ENCODE measurements around the gene LCLAT1. TPM values are rescaled to one million over a fixed set of nuclear protein-coding genes. Genes with fewer than 3 reads are reported as not detected.

Gene LCLAT1
- total and polyA plus RNA-seq, 2 donors (not counting 1 experiment from before 2014, with no cell fraction given) = 5.1 to 21.9 TPM

DNA sequence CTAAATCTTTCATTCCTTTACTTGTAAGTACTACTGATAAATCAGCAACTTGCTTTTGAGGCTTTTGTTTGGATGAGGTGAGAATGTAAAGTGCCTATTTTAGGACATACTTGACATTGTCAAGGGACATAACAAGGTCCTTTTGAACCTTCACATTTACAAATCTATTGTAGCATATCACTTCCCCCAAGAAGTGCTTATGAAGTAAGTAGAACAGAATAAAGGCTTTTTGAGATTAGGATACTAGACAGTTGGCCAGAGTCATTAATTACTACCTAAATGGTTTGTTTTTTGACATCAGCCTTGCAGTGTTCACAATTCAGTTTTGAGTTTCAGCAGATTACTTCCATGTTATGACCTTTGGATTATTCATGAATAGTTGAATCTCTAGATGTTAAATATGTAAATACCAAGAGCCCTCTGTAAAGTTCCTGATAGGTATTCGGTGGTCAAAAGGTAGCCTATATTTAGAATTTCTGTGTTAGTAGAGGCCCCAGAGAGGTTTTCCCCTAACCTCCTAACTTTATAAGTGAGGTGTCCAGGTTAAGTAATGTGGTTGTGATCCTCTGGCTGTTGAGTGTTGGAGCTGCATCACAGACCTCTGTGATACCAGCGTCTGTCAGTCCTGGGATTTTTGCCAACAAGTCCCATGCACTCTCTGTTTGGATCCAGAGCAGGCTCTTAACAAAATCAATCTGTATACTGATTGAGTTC is 67.2 kb downstream of the LCLAT1 start:
- Histone ChIP-seq H3K9me3 (ENCODE audit: control extremely low read depth in 1 of 3, control insufficient read depth in 2 of 3, insufficient read depth in 1 of 3, low read length in 2 of 3) (peaks cover 0 to 7% (median 5%) of the 10 kb centered on the region in 3 donors), H2AFZ (ENCODE audit: insufficient read depth, low read depth, low read length, poor library complexity, severe bottlenecking) (no peak overlapping the region), H3K27ac (ENCODE audit: low read length in 2 of 2) (no peak overlapping the region), H3K79me2 (ENCODE audit: control insufficient read depth, insufficient read depth, low read length) (peaks cover 68% of the 10 kb centered on the region), H3K4me3 (ENCODE audit: control extremely low read depth in 1 of 5, extremely low read depth in 1 of 5, insufficient read depth in 1 of 5, low read depth in 2 of 5, low read length in 4 of 5) (no peak overlapping the region), H3K27me3 (replicated peaks in 1 of 4; ENCODE audit: control extremely low read depth in 1 of 4, control insufficient read depth in 3 of 4, insufficient read depth in 4 of 4, low read length in 3 of 4) (no peaks in the 10 kb centered on the region), H4K20me1 (ENCODE audit: control insufficient read depth, insufficient read depth, low read length, poor library complexity, severe bottlenecking) (no peaks in the 10 kb centered on the region), H3K36me3 (replicated peaks in 1 of 2; ENCODE audit: control extremely low read depth in 1 of 2, control insufficient read depth in 1 of 2, extremely low read depth in 1 of 2, insufficient read depth in 2 of 2, low read length in 1 of 2) (peaks cover 0 to 4% of the 10 kb centered on the region in 2 experiments), H3K4me1 (ENCODE audit: control insufficient read depth in 2 of 2, insufficient read depth in 2 of 2, low read length in 2 of 2) (peaks cover 2 to 8% of the 10 kb centered on the region in 2 donors), H3K9ac (ENCODE audit: low read length) (peak overlapping the region; percentile 2), H3K4me2 (replicated peaks; ENCODE audit: low read depth, low read length, poor library complexity, severe bottlenecking) (no peak overlapping the region)
- Mint-ChIP-seq H3K27ac (no peak overlapping the region), H3K27me3 (no peaks in the 10 kb centered on the region), H3K4me1 (peaks cover 31% of the 10 kb centered on the region), H3K9me3 (ENCODE audit: insufficient read depth) (peaks cover 4% of the 10 kb centered on the region), H3K4me3 (no peak overlapping the region)
- ChIA-PET CTCF (no interaction called here), POLR2A (no interaction called here)
- intact Hi-C loops (cut with micrococcal nuclease) = no loop called here
- no CpG with 5 or more reads among the region's 2 CpGs for WGBS (ENCODE audit: insufficient coverage)
- TF ChIP-seq, protein P1, sequence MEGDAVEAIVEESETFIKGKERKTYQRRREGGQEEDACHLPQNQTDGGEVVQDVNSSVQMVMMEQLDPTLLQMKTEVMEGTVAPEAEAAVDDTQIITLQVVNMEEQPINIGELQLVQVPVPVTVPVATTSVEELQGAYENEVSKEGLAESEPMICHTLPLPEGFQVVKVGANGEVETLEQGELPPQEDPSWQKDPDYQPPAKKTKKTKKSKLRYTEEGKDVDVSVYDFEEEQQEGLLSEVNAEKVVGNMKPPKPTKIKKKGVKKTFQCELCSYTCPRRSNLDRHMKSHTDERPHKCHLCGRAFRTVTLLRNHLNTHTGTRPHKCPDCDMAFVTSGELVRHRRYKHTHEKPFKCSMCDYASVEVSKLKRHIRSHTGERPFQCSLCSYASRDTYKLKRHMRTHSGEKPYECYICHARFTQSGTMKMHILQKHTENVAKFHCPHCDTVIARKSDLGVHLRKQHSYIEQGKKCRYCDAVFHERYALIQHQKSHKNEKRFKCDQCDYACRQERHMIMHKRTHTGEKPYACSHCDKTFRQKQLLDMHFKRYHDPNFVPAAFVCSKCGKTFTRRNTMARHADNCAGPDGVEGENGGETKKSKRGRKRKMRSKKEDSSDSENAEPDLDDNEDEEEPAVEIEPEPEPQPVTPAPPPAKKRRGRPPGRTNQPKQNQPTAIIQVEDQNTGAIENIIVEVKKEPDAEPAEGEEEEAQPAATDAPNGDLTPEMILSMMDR (IDR thresholded peaks at IDR 0.05) = no peak
- no peak for TF ChIP-seq EZH2 (IDR thresholded peaks at IDR 0.05; ENCODE audit: borderline replicate concordance, insufficient read depth, low read depth, low read length, poor library complexity, severe bottlenecking)
- ATAC-seq (ENCODE audit: low read depth) (no peak), DNase-seq (no peak)

DNA sequence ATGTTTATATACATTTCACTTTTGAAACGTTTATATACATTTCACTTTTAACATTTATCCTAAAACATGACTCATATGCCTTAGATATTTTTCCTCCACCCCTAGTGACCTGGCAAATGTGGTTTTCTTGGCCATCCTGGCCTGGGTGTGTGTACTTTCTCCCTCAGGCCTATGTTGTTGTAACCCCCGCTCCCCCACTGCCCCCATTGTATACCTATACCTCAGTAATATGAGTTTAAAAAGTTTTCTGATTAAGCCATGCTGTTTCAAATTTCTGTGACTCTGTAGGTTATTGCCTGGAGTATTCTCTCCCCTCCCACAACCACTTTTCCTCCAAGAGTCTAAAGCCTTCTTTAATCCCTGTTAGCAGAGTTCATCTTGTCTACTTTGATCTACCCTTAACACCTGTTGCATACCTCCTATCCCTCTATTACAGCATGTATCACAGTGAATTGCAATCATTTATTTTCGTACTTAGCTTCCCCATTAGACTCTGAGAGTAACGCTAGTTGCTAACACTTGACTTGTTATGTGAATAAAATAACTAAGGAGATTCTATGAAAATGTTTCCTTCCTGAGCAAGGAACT is 67.9 kb downstream of the LCLAT1 start:
- Histone ChIP-seq H3K27me3 (replicated peaks in 1 of 4; ENCODE audit: control extremely low read depth in 1 of 4, control insufficient read depth in 3 of 4, insufficient read depth in 4 of 4, low read length in 3 of 4) (no peaks in the 10 kb centered on the region), H2AFZ (ENCODE audit: insufficient read depth, low read depth, low read length, poor library complexity, severe bottlenecking) (no peak overlapping the region), H3K9ac (ENCODE audit: low read length) (no peak overlapping the region), H3K27ac (ENCODE audit: low read length in 2 of 2) (no peak overlapping the region), H3K4me3 (ENCODE audit: control extremely low read depth in 1 of 5, extremely low read depth in 1 of 5, insufficient read depth in 1 of 5, low read depth in 2 of 5, low read length in 4 of 5) (no peak overlapping the region), H3K4me2 (replicated peaks; ENCODE audit: low read depth, low read length, poor library complexity, severe bottlenecking) (no peak overlapping the region), H3K79me2 (ENCODE audit: control insufficient read depth, insufficient read depth, low read length) (peaks cover 62% of the 10 kb centered on the region), H3K9me3 (ENCODE audit: control extremely low read depth in 1 of 3, control insufficient read depth in 2 of 3, insufficient read depth in 1 of 3, low read length in 2 of 3) (peaks cover 0 to 13% (median 12%) of the 10 kb centered on the region in 3 donors), H4K20me1 (ENCODE audit: control insufficient read depth, insufficient read depth, low read length, poor library complexity, severe bottlenecking) (no peaks in the 10 kb centered on the region), H3K4me1 (ENCODE audit: control insufficient read depth in 2 of 2, insufficient read depth in 2 of 2, low read length in 2 of 2) (peaks cover 2 to 8% of the 10 kb centered on the region in 2 donors), H3K36me3 (replicated peaks in 1 of 2; ENCODE audit: control extremely low read depth in 1 of 2, control insufficient read depth in 1 of 2, extremely low read depth in 1 of 2, insufficient read depth in 2 of 2, low read length in 1 of 2) (peaks cover 0 to 9% of the 10 kb centered on the region in 2 experiments)
- no peak for TF ChIP-seq EZH2 (IDR thresholded peaks at IDR 0.05; ENCODE audit: borderline replicate concordance, insufficient read depth, low read depth, low read length, poor library complexity, severe bottlenecking)
- TF ChIP-seq, protein P1 (IDR thresholded peaks at IDR 0.05) = no peak
- peaks cover 4% of the 10 kb centered on the region for H3K9me3 Mint-ChIP-seq (ENCODE audit: insufficient read depth)
- WGBS (ENCODE audit: insufficient coverage) = no CpG with 5 or more reads among the region's 4 CpGs
- no peak for ATAC-seq (ENCODE audit: low read depth)
- H3K27ac Mint-ChIP-seq = no peak overlapping the region
- POLR2A ChIA-PET = interaction anchor here (0.6 kb wide), 1 partner anchor 321 kb away, joined by 8 read pairs; no protein-coding TSS in a partner anchor
- H3K4me3 Mint-ChIP-seq = no peak overlapping the region
- DNase-seq = no peak
- peaks cover 27% of the 10 kb centered on the region for H3K4me1 Mint-ChIP-seq
- CTCF ChIA-PET = no interaction called here
- no peaks in the 10 kb centered on the region for H3K27me3 Mint-ChIP-seq
- intact Hi-C loops (cut with micrococcal nuclease) = no loop called here

All from B cell (primary cell).